Hematopoietic multipotent progenitor cell treated with erythropoietin and hydrocortisone succinate and interleukin-3 and kit ligand, for 8 days (in vitro differentiated cells): ENCODE measurements around the gene PHF21A.

Source experiments
- DNase-seq: peaks from one replicate; pipeline ENCODE4 v3.0.0-alpha.2; 2015

The PHF21A gene

DNA sequence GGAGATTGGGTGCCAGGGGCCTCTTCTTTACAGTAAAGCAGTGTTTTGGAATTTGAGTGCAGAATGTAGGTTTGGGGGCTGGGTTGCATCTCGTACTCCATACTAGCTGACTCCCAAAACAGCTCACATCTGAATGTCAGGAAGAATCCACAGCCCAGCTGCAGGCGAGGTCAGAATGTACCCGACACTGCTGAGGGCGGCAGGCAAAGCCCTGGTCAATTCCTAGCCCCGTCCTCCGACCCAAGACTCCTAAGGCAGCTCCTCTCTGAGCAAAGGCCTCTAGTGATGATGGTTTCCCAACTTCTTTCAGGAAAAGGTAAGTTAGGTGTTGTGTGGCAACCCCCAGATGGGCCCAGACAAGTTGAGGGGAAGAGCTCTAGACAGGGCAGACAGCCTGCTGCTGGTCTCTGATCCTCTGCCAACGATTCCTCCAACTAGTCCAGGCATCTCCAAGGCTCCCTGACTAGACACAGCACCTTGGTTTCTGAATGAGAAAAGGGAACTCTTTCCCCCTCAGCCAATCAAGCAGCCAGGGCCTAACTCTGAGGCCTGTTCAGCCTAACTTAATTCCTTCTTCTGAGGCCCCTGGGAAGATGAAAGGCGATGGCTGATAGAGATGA, 190.2 kb downstream of the PHF21A start:
- DNase-seq, result no peak

DNA sequence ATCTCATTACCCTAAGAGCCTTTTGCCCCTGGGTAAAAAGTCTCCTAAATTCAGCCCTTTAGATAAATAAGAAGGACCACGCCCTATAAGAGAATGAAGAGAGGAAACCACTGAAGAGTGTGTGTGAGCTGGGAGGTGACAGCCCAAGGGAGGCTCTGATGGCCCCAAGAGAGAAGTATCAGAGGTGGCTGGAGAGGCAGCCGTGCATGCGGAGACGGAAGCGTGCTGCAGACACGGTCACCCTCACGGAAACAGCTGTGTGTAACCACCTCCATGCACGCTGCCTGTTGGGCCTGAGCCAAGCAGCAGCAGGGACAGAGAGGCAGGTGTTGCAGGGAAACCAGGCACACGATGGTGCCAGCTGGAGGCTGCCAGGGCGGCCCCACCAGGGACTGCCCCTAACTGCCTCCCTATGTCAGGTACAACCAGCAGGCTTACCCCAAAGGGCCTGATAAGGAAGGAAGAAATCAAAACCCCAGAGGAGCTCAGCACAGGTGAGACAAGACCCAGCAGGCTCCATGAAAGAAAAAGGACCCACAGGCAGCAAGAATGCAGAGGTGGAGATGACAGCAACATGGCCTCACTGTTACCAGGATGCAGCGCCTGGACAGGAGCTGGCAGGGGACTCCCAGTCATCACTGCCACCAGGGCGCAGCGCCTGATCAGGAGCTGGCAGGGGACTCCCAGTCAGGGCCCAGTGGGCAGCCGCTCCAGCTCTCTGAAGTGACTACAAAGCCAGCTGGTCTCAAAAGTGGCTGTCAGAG, 191.0 kb downstream of the PHF21A start:
- peak; percentile 37 for DNase-seq

DNA sequence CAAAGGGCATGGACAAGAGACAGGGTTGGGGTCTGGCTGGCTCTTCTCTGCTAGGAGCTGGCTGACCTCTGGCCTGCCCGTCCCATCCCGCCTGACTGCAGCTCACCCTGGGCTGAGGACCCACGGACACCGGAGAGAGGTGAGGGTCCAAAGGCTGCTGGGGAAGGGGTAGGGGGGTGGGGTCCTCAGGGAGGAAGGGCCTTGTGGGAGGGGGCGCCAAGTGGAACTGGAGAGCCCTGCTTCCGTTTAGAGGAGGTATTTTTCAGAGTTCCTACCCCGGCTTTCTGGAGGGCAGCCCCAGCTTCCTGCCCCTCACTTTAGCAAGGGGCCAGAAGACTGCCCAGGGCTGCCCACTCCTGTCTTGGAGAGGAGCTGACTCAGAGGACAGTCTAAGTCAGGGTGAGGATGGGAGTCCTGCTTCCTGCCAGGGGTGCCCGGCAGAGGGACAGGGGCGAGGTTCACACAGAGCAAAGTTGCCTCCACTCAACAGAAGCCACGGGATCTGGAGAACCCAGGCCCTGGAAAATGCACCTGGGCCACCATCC, 191.7 kb downstream of the PHF21A start:
- DNase-seq, result no peak

DNA sequence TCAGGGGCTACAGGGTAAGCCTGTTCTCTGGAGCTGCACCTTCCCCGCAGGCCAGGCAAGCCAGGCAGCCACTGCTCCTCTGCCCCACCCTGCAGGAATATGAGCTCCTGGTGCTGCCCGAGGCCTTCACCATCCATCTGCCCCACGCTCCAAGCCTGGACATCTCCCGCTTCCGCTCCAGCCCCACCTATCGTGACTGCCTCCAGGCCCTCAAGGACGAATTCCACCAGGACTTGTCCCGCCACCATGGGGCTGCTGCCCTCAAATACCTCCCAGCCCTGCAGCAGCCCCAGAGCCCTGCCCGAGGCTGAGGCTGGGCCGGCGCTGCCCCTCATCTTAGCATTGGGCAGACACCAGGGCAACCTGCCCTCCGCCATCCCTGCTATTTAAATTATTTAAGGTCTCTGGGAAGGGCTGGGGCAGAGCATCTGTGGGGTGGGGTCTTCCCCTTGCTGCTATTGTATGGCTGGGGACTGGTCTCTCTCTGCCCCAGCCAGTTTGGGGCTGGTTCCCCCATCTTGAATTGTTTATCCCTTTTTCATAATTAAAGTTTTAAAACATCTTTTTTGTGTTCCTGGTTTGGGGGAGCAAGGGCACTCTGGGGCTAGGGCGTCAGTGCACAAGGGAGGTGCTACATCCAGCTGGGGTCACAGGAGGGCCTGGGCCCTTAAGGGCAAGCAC, 192.6 kb downstream of the PHF21A start:
- DNase-seq, result no peak

DNA sequence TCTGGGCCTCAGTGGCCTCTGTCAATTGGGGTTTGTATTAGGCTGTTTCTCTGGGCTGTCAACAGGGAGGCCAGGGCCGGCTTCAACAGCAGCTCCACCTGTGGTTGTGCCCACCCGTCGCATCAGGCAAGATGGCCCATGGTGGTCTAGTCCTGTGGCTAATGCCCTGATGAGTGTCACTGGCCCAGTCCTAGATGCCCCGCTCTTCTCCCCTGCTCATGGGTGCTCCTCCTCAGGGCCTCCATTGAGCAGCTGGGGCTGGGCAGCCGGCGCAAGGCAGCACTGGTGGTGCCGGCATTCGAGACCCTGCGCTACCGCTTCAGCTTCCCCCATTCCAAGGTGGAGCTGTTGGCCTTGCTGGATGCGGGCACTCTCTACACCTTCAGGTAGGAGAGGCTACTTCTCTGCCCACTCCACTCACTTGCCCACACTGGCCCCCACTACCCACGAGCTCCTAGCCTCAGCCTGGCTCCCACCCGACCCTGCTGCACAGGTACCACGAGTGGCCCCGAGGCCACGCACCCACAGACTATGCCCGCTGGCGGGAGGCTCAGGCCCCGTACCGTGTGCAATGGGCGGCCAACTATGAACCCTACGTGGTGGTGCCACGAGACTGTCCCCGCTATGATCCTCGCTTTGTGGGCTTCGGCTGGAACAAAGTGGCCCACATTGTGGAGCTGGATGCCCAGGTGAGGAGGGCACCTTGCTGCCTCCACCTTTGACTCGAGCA, 193.4 kb downstream of the PHF21A start:
- no peak for DNase-seq

DNA sequence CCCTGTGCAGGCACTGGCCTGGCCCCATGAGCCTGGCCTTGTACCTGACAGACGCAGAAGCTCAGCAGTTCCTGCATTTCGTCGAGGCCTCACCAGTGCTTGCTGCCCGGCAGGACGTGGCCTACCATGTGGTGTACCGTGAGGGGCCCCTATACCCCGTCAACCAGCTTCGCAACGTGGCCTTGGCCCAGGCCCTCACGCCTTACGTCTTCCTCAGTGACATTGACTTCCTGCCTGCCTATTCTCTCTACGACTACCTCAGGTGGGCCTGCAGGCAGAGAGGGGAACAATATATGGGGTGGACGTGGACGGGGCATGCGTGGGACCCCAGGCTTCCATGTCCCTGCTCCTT, 193.9 kb downstream of the PHF21A start:
- DNase-seq, result no peak

DNA sequence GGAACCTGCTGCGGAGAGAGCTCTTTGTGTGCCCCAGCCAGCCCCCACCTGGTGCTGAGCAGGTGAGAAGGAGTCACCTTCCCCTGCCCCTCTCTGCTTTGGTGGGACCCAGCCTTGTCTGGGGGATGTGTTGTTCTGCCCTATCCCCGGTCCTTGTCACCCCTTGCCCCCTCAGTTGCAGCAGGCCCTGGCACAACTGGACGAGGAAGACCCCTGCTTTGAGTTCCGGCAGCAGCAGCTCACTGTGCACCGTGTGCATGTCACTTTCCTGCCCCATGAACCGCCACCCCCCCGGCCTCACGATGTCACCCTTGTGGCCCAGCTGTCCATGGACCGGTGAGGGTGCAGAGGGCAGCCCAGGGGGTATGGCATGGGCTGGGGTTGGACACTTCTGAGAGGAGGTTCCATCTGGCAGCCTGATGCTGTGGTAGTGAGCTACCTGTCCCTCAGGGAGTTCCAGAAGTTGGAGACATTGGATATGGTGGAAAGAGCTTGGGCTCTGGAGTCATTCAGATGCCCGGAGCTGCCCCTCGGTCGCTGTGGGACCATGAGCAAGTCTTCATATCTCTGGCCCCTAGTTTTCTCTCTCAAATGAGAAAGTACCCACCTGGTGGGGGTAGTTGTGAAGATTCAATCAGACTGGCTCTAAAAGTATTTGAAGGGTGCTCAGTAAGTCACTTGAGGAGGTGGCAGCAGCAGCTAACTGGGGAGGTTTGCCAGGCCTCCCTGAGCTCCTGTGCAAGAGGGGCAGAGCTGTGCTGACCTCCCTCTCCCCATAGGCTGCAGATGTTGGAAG, 194.5 kb downstream of the PHF21A start:
- DNase-seq, result no peak

DNA sequence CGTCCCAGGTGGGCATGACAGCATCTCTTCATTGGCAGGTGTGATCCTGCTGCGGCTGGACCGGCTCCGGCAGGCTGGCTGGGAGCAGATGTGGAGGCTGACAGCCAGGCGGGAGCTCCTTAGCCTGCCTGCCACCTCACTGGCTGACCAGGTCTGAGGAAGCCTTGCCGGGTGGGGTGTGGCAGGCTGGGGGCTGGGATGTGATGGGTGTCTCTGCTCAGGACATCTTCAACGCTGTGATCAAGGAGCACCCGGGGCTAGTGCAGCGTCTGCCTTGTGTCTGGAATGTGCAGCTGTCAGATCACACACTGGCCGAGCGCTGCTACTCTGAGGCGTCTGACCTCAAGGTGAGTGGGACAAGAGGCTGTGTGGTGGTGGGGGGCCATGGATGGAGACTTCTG, 195.3 kb downstream of the PHF21A start:
- no peak for DNase-seq

DNA sequence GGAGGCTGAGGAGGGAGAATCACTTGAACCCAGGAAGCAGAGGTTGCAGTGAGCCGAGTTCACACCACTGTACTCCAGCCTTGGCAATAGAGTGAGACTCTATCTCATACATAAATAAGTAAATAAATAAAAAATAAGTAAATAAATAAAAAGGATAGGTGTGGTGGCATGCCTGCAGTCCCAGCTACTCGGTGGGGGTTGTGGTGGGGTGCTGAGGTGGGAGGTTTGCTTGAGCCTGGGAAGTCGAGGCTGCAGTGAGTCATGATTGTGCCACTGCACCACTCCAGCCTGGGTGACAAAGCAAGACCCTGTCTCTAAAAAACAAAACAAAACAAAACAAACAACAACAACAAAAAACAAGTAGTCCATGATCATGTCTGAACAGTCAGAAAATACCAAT, 195.7 kb downstream of the PHF21A start:
- DNase-seq, result no peak

DNA sequence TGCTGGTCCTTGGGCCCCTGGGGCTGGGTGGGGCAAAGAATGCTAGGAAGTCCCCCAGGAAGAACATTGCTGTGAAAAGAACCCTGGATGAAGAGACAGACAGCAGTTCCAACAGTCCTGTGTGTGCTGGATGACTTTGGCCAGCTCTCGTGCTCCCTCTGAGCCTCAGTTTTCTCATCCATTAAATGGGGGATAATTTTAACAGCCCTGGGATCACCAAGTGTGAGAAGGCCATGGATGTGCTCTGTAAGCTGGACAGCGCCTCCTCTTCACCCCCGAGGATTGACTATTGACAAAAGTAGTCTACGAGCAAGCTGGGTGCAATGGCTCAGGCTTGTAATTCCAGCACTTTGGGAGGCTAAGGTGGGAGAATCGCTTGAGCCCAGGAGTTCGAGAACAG, 196.3 kb downstream of the PHF21A start:
- no peak for DNase-seq

DNA sequence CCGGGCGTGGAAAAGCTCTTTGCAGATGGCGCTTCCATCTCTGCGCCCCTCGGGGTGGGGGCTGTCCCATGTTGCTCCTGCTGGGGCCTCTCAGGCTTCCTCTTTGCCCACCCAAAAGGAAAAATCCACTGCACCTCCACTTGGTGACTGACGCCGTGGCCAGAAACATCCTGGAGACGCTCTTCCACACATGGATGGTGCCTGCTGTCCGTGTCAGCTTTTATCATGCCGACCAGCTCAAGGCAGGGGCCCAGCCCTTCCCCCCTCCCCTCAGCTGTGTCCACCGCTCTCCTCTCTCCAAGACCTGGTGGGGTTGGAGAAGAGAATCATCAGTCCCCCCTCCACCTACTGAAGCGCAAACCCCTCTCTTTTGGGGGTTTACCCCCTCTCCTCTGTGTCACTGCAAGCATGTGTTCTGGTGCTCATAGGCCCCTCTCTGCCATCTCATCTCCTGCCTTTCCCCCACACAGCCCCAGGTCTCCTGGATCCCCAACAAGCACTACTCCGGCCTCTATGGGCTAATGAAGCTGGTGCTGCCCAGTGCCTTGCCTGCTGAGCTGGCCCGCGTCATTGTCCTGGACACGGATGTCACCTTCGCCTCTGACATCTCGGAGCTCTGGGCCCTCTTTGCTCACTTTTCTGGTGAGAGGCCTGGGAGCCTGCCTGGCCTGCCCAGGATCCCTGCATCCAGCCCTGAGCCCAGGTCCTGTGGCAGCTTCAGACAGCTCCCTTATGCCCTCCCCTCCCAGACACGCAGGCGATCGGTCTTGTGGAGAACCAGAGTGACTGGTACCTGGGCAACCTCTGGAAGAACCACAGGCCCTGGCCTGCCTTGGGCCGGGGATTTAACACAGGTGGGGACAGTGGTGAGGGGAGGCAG, 197.0 kb downstream of the PHF21A start:
- DNase-seq, result no peak

DNA sequence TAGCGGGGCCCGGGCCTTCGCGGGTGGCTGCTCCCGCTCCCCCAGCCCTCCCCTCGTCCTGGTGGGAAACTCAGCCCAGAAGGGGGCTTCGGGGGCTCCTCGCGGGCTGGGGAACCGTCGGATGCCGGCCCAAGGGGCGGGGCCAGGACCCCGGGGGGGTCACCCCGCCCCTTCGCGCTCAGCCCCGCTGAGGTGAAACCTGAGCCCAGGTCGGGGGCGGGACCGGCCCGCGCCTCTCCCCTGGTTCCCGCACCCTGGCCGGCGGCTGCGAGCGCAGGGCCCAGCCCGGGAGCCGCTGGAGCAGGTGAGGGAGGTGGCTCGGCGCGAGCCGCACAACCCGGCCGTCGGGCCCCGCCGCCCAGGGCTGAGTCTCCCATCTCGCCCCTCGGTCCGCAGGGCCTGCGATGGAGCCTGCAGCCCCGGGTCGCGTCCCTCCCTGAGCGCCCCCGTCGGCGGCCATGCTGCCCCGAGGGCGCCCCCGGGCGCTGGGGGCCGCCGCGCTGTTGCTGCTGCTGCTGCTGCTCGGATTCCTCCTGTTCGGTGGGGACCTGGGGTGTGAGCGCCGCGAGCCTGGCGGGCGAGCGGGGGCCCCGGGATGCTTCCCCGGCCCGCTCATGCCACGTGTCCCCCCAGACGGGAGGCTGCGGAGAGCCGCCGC, 198.7 kb downstream of the PHF21A start, which contains the start of gene LARGE2:
TSS of gene LARGE2 (plus strand) at position 232 of the 658 bp plus-strand sequence. CDS start at position 459, 227 bp downstream.
- DNase-seq, result no peak

DNA sequence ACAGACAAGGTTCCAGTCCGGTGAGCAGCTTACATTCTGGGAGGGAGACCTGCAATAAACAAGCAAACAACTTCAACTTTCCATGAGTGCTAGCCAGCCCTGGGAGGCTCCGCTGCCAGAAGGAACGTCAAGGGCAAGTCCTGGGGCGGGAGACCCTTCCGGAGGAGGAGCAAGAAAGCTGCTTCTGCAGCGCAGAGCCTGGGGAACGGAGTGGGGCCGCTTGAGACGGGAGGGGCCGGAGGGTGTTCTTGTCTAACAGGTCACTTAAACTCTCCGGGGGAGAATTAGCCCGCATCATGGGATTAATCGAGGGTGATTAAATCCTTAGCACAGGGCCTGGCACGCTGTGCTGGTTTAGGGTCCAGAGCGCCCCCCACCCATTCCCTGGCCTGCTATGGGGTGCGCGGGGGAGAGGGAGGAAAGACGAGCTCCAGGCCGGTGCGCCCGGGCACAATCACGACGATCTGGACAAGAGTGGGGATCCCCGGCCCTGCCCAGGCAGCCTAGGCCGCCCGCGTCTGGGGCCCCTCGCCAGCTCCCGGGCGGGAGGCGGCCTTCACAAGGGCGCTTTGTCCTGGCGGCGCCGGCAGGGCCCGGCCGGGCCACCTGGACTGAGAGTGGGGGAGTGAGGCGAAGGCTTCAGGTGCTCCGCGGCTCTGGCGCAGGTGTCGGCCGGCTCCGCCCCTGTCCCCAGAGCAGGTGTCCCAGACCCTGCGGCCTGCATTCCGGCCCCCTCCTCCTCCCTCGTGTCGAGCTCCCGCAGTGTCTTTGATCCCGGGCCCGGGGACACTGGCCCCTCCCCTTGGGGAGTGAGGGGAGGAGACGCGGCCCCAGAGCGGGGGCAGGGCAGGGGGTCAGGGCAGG, 199.5 kb downstream of the PHF21A start:
- DNase-seq, result no peak

DNA sequence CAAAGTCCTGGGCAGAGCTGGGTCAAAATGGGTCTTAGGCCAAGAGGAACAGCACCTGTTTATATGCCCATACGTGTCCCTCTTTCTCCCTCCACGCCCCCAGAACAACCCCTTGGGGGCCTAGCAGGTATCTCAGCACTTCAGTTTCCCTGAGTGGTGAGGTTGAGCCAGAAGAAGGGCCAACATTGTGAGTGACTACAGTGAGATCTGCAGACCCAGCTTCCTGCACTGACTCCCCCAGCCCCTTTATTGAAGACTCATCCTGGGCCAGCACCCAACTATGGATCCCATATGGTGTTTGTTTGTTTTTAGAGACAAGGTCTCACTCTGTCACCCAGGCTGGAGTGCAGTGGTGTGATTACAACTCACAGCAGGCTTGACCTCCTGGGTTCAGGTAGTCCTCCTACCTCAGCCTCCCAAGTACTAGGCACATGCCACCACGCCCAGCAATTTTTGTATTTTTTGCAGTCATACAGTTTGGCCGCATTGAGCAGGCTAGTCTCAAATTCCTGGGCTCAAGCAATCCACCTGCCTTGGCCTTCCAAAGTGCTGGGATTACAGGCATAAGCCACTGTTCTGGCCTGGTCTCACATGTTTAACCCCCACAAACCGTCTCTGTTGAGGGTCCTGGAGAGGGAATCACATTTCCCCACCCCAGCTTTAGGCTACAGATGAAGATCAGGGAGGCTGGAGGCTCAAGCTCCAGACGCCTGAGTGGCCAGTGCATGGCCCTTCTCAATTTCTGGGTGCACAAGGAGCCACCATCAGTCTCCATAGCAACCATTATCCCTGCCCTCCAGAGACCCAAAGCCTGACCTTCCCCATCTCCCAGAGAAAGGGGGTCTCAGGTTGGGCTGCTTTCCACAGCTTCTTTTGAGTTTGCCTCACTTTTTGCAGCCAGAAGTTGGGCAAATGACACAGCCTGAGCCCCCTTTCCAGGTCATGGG, 200.4 kb downstream of the PHF21A start:
- DNase-seq, result no peak

DNA sequence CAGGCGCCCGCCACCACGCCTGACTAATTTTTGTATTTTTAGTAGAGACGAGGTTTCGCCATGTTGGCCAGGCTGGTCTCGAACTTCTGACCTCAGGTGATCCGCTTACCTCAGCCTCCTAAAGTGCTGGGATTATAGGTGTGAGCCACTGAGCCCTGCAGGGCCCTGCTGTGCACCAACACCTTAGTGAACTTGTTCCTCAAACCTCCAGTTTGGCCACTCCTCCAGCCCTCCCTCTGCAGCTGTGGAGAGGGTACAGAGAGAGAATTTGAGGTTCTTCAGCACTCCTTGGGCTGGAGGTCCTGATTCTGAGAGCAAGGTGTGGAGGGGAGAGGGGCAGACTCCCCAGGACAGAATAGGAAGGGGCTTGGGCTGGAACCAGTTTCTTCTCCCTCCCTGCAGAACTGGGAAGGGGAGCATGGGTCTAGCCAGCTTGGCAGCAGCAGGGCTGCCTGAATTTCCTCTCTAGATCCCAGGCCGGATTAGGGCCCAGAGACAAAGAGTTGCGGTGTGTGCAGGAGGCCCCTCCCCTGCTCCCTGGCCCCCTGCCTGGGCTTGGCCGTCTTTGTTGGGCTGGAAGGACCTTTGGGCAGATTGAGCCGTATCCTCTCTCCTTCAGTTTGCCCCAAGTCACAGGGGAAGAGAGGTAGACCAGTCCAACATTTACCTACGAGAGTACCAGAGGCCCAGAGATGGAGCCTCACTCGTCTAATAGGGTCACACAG, 201.3 kb downstream of the PHF21A start:
- DNase-seq, result no peak

DNA sequence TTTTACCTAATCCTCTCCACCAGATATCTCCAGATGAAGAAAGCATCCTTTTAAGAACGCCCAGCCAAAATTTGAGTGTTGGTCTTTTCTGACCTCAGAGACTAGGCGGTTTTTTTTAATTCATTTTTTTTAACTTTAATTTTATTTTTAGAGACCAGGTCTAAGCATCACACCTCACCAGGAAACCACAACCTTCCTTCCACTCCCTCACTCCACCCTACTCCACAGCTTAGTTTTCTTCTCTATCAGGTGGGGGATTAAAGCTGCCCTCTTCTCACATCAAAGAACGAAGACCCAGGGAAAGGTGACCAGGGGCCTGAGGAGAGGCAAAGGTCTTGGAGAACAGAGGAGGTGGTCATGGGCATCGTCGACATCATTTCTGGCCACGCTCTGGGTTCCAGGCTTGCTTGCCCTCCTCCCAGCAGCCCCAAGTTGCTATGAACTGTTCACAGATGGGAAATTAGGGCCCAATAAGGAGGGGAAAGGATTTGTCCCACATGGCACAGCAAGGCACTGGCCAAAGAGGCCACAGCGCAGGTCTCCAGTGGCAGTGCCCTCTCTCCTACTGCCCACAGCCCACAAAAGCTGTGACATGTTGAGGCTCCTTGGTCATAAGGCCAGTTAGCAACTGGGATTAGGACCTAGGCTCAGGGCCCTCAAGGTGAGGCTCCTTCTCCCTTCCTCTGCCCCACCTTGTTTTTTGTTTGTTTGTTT, 202.1 kb downstream of the PHF21A start:
- DNase-seq, result no peak

DNA sequence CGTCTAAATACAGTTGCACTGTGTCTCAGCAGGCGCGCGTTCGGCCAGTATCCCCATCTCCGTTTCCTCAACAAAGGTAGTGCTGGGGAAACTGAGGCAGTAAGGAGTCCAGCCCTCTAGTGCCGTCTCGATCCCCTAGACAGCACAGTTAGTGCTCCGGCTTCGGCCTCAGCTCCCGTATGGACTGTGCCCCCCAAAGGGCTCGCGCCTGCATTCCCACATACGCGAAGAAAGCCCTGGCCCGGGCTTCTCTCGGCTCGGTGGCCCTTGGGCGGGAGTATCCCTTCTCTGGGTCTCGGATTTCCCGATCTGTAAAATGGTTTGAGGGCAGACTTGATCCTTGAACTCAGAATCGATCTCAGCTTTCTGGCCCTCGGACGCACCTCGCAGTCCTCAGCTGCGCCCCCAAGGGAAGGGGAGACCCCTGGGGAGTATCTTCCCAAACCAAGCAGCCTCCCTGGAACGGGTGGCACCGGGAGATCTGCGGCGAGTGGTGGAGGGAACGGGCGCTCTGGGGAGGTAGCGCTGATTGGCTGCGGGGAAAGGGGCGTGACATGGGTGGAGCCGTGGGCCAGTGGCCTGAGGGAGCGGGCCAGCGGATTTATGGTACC, 202.8 kb downstream of the PHF21A start:
- peak; percentile 80 for DNase-seq
